Omental fat pad (tissue), 4 donors: ENCODE measurements around the gene MAMDC4. TPM values are rescaled to one million over a fixed set of nuclear protein-coding genes. Genes with fewer than 3 reads are reported as not detected.

ENCODE experiments used
- ATAC-seq: fragments of 150-250 bp; one replicate; pipeline ENCODE4 v1.9.1; 2016; ENCODE audit warnings: mild to moderate bottlenecking, moderate library complexity; ENCODE audit not compliant: low FRiP score
- DNase-seq: peaks from one replicate; pipeline ENCODE4 v3.0.0-alpha.2; 2019; ENCODE audit warnings: low spot score
- CTCF ChIP-seq, 3 donors: fragments of 450-650 bp; IDR thresholded peaks; one replicate each; pipeline ENCODE4 v1.5.1; 2016 to 2017; ENCODE audit warnings: antibody characterized with exemption in 3 of 3, mild to moderate bottlenecking in 3 of 3, moderate library complexity in 2 of 3
- small RNA-seq: library from RNA; depleted of rRNA; stranded (forward); fragments of <200 nt; gene quantifications from one replicate; pipeline ENCODE3, GENCODE V24; 2016
- total RNA-seq, 4 donors: library from RNA; depleted of rRNA; stranded (reverse); fragments of >200 nt; gene quantifications; one replicate each; pipeline ENCODE4 v1.1.0, GENCODE V29; 2016

MAMDC4 gene
- total RNA-seq, 4 donors from 2014 or later: 1.4 to 3.9 (median 1.7) TPM

DNA sequence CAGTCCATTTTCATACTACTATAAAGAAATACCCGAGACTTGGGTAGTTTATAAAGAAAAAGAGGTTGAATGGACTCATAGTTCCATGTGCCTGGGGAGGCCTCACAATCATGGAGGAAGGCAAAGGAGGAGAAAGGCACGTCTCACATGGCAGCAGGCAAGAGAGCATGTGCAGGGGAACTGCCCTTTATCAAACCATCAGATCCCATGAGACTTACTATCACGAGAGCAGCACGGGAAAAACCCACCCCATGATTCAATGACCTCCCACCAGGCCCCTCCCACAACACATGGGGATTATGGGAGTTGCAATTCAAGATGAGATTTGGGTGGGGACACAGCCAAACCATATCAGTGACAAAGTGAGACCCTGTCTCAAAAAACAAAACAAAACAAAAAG lies 54.1 kb downstream of the MAMDC4 start:
- TF ChIP-seq CTCF (IDR thresholded peaks at IDR 0.05): no peak
- ATAC-seq (no peak), DNase-seq (no peak)

DNA sequence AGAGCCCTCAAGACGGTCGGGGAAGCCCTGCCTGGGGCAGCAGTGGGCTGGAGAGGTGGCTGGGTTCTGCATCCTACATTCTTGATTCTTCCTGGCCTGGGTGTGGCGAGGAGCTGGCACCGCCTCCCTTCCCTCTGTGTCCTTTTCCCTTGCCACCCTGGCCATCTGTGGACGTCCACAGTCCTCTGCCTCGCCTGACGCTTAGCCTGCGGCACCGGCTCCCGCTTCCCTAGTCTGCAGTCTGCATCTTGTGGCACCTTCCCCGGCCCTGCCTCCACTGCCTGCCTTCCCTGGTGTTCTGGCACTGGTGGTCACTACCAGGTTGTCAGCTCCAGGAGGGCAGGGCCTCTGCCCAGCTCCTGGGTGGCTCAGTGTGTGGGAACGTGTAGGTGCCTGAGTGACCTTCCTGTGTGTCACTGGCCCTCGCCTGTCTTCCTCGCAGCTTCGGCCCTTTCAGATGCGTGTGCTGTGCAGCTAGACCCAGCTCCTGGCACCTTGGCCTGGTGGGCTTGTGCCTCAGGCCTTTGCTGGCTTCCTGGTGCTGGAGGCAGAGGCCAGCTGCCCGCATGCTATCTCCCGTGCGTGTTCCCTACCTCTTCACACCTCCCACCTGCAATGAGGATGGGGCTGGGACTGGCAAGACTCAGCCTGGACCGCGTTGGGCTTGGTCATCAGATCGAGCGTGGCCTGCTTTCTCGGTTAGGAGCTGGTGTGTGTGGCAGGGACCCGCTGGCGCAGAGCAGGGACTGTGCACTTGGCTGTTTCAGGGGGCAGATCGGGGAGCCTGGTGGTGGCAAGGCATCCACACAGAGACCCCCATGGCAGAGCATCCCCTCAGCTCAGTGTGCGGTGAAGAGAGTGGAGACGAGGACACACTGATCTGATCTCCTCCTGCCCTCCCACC lies 55.1 kb downstream of the MAMDC4 start:
- TF ChIP-seq CTCF (IDR thresholded peaks at IDR 0.05): no peak
- no peak for DNase-seq
- no peak for ATAC-seq

Small RNA genes within 50 kb of the gene (small RNA-seq; reads per million reads assigned to genes)
- not detected for gene MIR4292
- gene MIR4479: not detected

Other genes starting within 250 kb of the MAMDC4 start
- 100 to 1,000 TPM in 3 of 4 donors, 10 to 100 TPM in 1; 50.6 to 274 (median 145) TPM for gene EGFL7, start 189.4 kb upstream of the MAMDC4 start, total RNA-seq
- 100 to 1,000 TPM; 391 to 854 (median 473) TPM for gene AGPAT2, start 164.9 kb upstream of the MAMDC4 start, total RNA-seq
- 10 to 100 TPM in 1 of 4 donors, 1 to 10 TPM in 3; 4.4 to 12.8 (median 7.5) TPM for gene DIPK1B, start 139.8 kb upstream of the MAMDC4 start, total RNA-seq
- 10 to 100 TPM in 1 of 4 donors, 1 to 10 TPM in 3; 3.5 to 10.2 (median 5.0) TPM for gene LCN10, start 109.4 kb upstream of the MAMDC4 start, total RNA-seq
- 10 to 100 TPM in 2 of 4 donors, 1 to 10 TPM in 2; 5.0 to 24.1 (median 9.0) TPM for gene LCN6, start 103.8 kb upstream of the MAMDC4 start, total RNA-seq
- gene LCN8, start 94.1 kb upstream of the MAMDC4 start, total RNA-seq: not detected
- not detected for gene LCN15, start 87.8 kb upstream of the MAMDC4 start, total RNA-seq
- 10 to 100 TPM; 43.1 to 88.1 (median 70.9) TPM for gene TMEM141, start 61.0 kb upstream of the MAMDC4 start, total RNA-seq
- gene CCDC183, start 56.0 kb upstream of the MAMDC4 start, total RNA-seq: 1 to 10 TPM; 1.5 to 2.8 (median 1.9) TPM
- 10 to 100 TPM; 33.7 to 46.9 (median 44.9) TPM for gene RABL6, start 44.4 kb upstream of the MAMDC4 start, total RNA-seq
- gene AJM1, start 9.9 kb upstream of the MAMDC4 start, total RNA-seq: 1 to 10 TPM in 1 of 4 donors, under 1 TPM in 3; 0.72 to 2.5 (median 0.78) TPM
- gene PHPT1, start 2.9 kb upstream of the MAMDC4 start, total RNA-seq: 10 to 100 TPM; 27.1 to 53.9 (median 40.9) TPM
- 100 to 1,000 TPM; 281 to 323 (median 308) TPM for gene EDF1, start 14.0 kb downstream of the MAMDC4 start, total RNA-seq
- gene TRAF2, start 34.2 kb downstream of the MAMDC4 start, total RNA-seq: 1 to 10 TPM; 3.2 to 9.1 (median 5.1) TPM
- 100 to 1,000 TPM; 154 to 242 (median 185) TPM for gene FBXW5, start 92.4 kb downstream of the MAMDC4 start, total RNA-seq
- gene C8G, start 92.9 kb downstream of the MAMDC4 start, total RNA-seq: 1 to 10 TPM in 1 of 4 donors, not detected in 3; 4.3 TPM
- under 1 TPM in 1 of 4 donors, not detected in 3; 0.46 TPM for gene LCN12, start 99.9 kb downstream of the MAMDC4 start, total RNA-seq
- 100 to 1,000 TPM in 2 of 4 donors, 10 to 100 TPM in 2; 76.9 to 173 (median 118) TPM for gene PTGDS, start 125.2 kb downstream of the MAMDC4 start, total RNA-seq
- under 1 TPM in 3 of 4 donors, not detected in 1; 0.28 to 0.47 (median 0.36) TPM for gene LCNL1, start 130.6 kb downstream of the MAMDC4 start, total RNA-seq
- gene PAXX, start 140.1 kb downstream of the MAMDC4 start, total RNA-seq: 10 to 100 TPM; 22.0 to 37.0 (median 31.6) TPM
- gene CLIC3, start 144.2 kb downstream of the MAMDC4 start, total RNA-seq: 1 to 10 TPM in 3 of 4 donors, under 1 TPM in 1; 0.95 to 9.7 (median 4.7) TPM
- gene ABCA2, start 175.9 kb downstream of the MAMDC4 start, total RNA-seq: 10 to 100 TPM; 15.4 to 31.5 (median 25.9) TPM
- gene FUT7, start 179.7 kb downstream of the MAMDC4 start, total RNA-seq: 1 to 10 TPM in 1 of 4 donors, under 1 TPM in 2, not detected in 1; 0.19 to 3.6 (median 0.31) TPM
- gene NPDC1, start 193.8 kb downstream of the MAMDC4 start, total RNA-seq: 10 to 100 TPM; 37.2 to 70.5 (median 58.5) TPM
- under 1 TPM in 3 of 4 donors, not detected in 1; 0.25 to 0.72 (median 0.28) TPM for gene ENTPD2, start 201.7 kb downstream of the MAMDC4 start, total RNA-seq
- gene SAPCD2, start 218.2 kb downstream of the MAMDC4 start, total RNA-seq: 1 to 10 TPM in 1 of 4 donors, under 1 TPM in 2, not detected in 1; 0.13 to 1.8 (median 0.37) TPM
- gene UAP1L1, start 225.2 kb downstream of the MAMDC4 start, total RNA-seq: 10 to 100 TPM in 2 of 4 donors, 1 to 10 TPM in 2; 5.2 to 12.8 (median 9.7) TPM
- gene MAN1B1, start 234.6 kb downstream of the MAMDC4 start, total RNA-seq: 10 to 100 TPM; 30.2 to 39.9 (median 33.9) TPM